Right lobe of liver (tissue), 4 donors: ENCODE results near the gene KAZN.

ENCODE experiments used
- CTCF ChIP-seq, 4 donors: fragments of 200-600 bp in 3 of 4; fragments of 450-650 bp in 1 of 4; IDR thresholded peaks; one replicate each; pipeline versions ENCODE4 v1.5.1 to v1.8.0; 2016 to 2022; ENCODE audit warnings: antibody characterized with exemption in 4 of 4, mild to moderate bottlenecking in 2 of 4
- POLR2A ChIP-seq: fragments of 450-650 bp; IDR thresholded peaks from one replicate; pipeline ENCODE4 v1.6.1; 2017; ENCODE audit warnings: antibody characterized with exemption, mild to moderate bottlenecking
- donor health status: DM: no; HTN: no; CAD: no.
- donor health status: DM: no; HTN: no; CAD: no.
- donor health status: DM: no; HTN: yes; CAD: no.

GRCh38 chr1:14961661-14962267 is 363.3 kb downstream of the KAZN start:
- no peak for TF ChIP-seq CTCF (IDR thresholded peaks at IDR 0.05)
- no peak for TF ChIP-seq POLR2A
